Liver (tissue), 3 donors: ENCODE data around the gene ATG2B.

Source experiments
- ATF3 ChIP-seq: IDR thresholded peaks from 2 replicates; pipeline ENCODE4 v1.6.1; 2016; ENCODE audit warnings: antibody characterized with exemption
- CTCF ChIP-seq: fragments of 150-350 bp; IDR thresholded peaks from 2 replicates; pipeline ENCODE4 v1.5.1; 2017; ENCODE audit warnings: improper control_type of control experiment, low read depth, low read length; ENCODE audit not compliant: missing input control
- EGR1 ChIP-seq, 2 donors: IDR thresholded peaks; 2 replicates each; pipeline ENCODE4 v1.6.1; 2016 to 2018; ENCODE audit warnings: antibody characterized with exemption in 2 of 2, low read depth in 2 of 2
- FOXA2 ChIP-seq: IDR thresholded peaks from 2 replicates; pipeline ENCODE4 v1.6.1; 2016; ENCODE audit warnings: antibody characterized with exemption
- GABPA ChIP-seq, 2 donors: IDR thresholded peaks in 1 of 2; conservative IDR thresholded peaks in 1 of 2; 2 replicates each; pipeline ENCODE4 v1.6.1; 2016; ENCODE audit warnings: antibody characterized with exemption in 2 of 2, mild to moderate bottlenecking in 1 of 2, moderate library complexity in 1 of 2
- JUND ChIP-seq, 2 donors: IDR thresholded peaks; 2 replicates each; pipeline ENCODE4 v1.6.1; 2016; ENCODE audit warnings: antibody characterized with exemption in 2 of 2
- MAX ChIP-seq: IDR thresholded peaks from 2 replicates; pipeline ENCODE4 v1.6.1; 2016; ENCODE audit warnings: antibody characterized with exemption
- NR2F2 ChIP-seq: IDR thresholded peaks from 2 replicates; pipeline ENCODE4 v1.6.1; 2016; ENCODE audit warnings: antibody characterized with exemption
- RAD21 ChIP-seq, 2 donors: IDR thresholded peaks; 2 replicates each; pipeline ENCODE4 v1.6.1; 2016; ENCODE audit warnings: antibody characterized with exemption in 2 of 2, mild to moderate bottlenecking in 2 of 2
- REST ChIP-seq: IDR thresholded peaks from 2 replicates; pipeline ENCODE4 v1.6.1; 2016; ENCODE audit warnings: antibody characterized with exemption, mild to moderate bottlenecking
- TAF1 ChIP-seq: conservative IDR thresholded peaks from 2 replicates; pipeline ENCODE4 v1.6.1; 2016; ENCODE audit warnings: antibody characterized with exemption, mild to moderate bottlenecking
- YY1 ChIP-seq: IDR thresholded peaks from 2 replicates; pipeline ENCODE4 v1.6.1; 2016; ENCODE audit warnings: antibody characterized with exemption, mild to moderate bottlenecking
- ZBTB33 ChIP-seq: IDR thresholded peaks from 2 replicates; pipeline ENCODE4 v1.6.1; 2016; ENCODE audit warnings: antibody characterized with exemption
- donor health status: healthy.
- donor health status: healthy.

- TF ChIP-seq MAX: no peak
- no peak for TF ChIP-seq REST
- TF ChIP-seq CTCF: no peak
- no peak for TF ChIP-seq YY1
- no peak for TF ChIP-seq JUND (IDR thresholded peaks at IDR 0.05)
- no peak for TF ChIP-seq TAF1
- TF ChIP-seq GABPA (IDR thresholded peaks at IDR 0.05 in 1 of 2, conservative IDR thresholded peaks at IDR 0.05 in 1 of 2): no peak
- no peak for TF ChIP-seq NR2F2
- TF ChIP-seq FOXA2: no peak
- no peak for TF ChIP-seq ATF3
- TF ChIP-seq RAD21 (IDR thresholded peaks at IDR 0.05): no peak
- no peak for TF ChIP-seq ZBTB33
- no peak for TF ChIP-seq EGR1 (IDR thresholded peaks at IDR 0.05; ENCODE audit: low read depth in 2 of 2)
These were observed 133.8 kb downstream of the ATG2B start for GRCh38 chr14:96229315-96229714.
